WTC11 (cell line): ENCODE results near the gene SERAC1. TPM values are rescaled to one million over a fixed set of nuclear protein-coding genes. Genes with fewer than 3 reads are reported as not detected.

Source experiments
- ATAC-seq: fragments of 200-7000 bp; cut with Tn5 transposase; 2 replicates; pipeline ENCODE4 v1.10.0; 2021; ENCODE audit warnings: mild to moderate bottlenecking, moderate library complexity
- CTCF ChIA-PET: fragments of 300-600 bp; sonication (Branson Sonifier 250); formaldehyde crosslinking; loops from one replicate; lab custom pipeline; 2021; ENCODE audit warnings: antibody characterized with exemption; lab: Charles Lee
- POLR2A ChIA-PET: fragments of 350-600 bp; sonication (Branson Sonifier 250); formaldehyde crosslinking; loops from one replicate; lab custom pipeline; 2021; ENCODE audit warnings: antibody characterized with exemption; lab: Charles Lee
- DNase-seq: peaks from one replicate; pipeline ENCODE4 v3.0.0; 2021; ENCODE audit warnings: low spot score
- H3K27ac Mint-ChIP-seq: 2 replicates; pipeline ENCODE4 v1.8.0; 2021; ENCODE audit warnings: mixed read lengths
- H3K27me3 Mint-ChIP-seq: 2 replicates; pipeline ENCODE4 v1.8.0; 2021; ENCODE audit warnings: low read depth, mild to moderate bottlenecking, moderate library complexity, mixed read lengths
- H3K36me3 Mint-ChIP-seq: 2 replicates; pipeline ENCODE4 v1.8.0; 2021; ENCODE audit warnings: mixed read lengths
- H3K4me1 Mint-ChIP-seq: 2 replicates; pipeline ENCODE4 v1.8.0; 2022; ENCODE audit warnings: mixed read lengths
- H3K4me3 Mint-ChIP-seq: 2 replicates; pipeline ENCODE4 v1.8.0; 2021; ENCODE audit warnings: mild to moderate bottlenecking, moderate library complexity, mixed read lengths
- H3K9me3 Mint-ChIP-seq: 2 replicates; pipeline ENCODE4 v1.8.0; 2021; ENCODE audit warnings: mixed read lengths
- AFF4 ChIP-seq: sonication (generic); formaldehyde crosslinking; IDR thresholded peaks from 2 replicates; pipeline ENCODE4 v1.8.1; 2023; ENCODE audit warnings: mild to moderate bottlenecking, missing genetic modification reagents, borderline replicate concordance
- ATF3 ChIP-seq: sonication (generic); formaldehyde crosslinking; conservative IDR thresholded peaks from 2 replicates; pipeline ENCODE4 v1.8.1; 2022; ENCODE audit warnings: mild to moderate bottlenecking, missing genetic modification reagents
- FOXP1 ChIP-seq: sonication (generic); formaldehyde crosslinking; IDR thresholded peaks from 2 replicates; pipeline ENCODE4 v1.8.0; 2022; ENCODE audit warnings: missing genetic modification reagents, mild to moderate bottlenecking, moderate library complexity, borderline replicate concordance
- FOXP4 ChIP-seq: sonication (generic); formaldehyde crosslinking; IDR thresholded peaks from 2 replicates; pipeline ENCODE4 v1.8.0; 2022; ENCODE audit warnings: mild to moderate bottlenecking, missing genetic modification reagents
- GABPB1 ChIP-seq: sonication (generic); formaldehyde crosslinking; IDR thresholded peaks from 2 replicates; pipeline ENCODE4 v1.8.1; 2023; ENCODE audit warnings: mild to moderate bottlenecking, missing genetic modification reagents
- HMGA2 ChIP-seq: fragments of 250-450 bp; sonication (Bioruptor Pico); IDR thresholded peaks from 2 replicates; pipeline ENCODE4 v1.4.0; 2021; ENCODE audit warnings: mild to moderate bottlenecking, moderate library complexity
- NFATC4 ChIP-seq: fragments of 250-450 bp; sonication (Bioruptor Pico); IDR thresholded peaks from 2 replicates; pipeline ENCODE4 v1.9.0; 2021; ENCODE audit warnings: mild to moderate bottlenecking
- NFE2L1 ChIP-seq: sonication (generic); formaldehyde crosslinking; IDR thresholded peaks from 2 replicates; pipeline ENCODE4 v1.8.1; 2023; ENCODE audit warnings: missing genetic modification reagents
- NFYB ChIP-seq: sonication (generic); formaldehyde crosslinking; conservative IDR thresholded peaks from 2 replicates; pipeline ENCODE4 v1.8.0; 2022; ENCODE audit warnings: low read depth, missing genetic modification reagents
- OVOL2 ChIP-seq: fragments of 250-450 bp; sonication (Bioruptor Pico); IDR thresholded peaks from 2 replicates; pipeline ENCODE4 v1.9.0; 2021; ENCODE audit warnings: mild to moderate bottlenecking, borderline replicate concordance
- STAT6 ChIP-seq: sonication (generic); formaldehyde crosslinking; conservative IDR thresholded peaks from 2 replicates; pipeline ENCODE4 v1.8.1; 2023; ENCODE audit warnings: mild to moderate bottlenecking, low read depth, missing genetic modification reagents, moderate library complexity
- TP53 ChIP-seq: sonication (generic); formaldehyde crosslinking; IDR thresholded peaks from 2 replicates; pipeline ENCODE4 v1.8.1; 2023; ENCODE audit warnings: mild to moderate bottlenecking, missing genetic modification reagents
- ZBTB21 ChIP-seq: sonication (generic); formaldehyde crosslinking; IDR thresholded peaks from 2 replicates; pipeline ENCODE4 v1.8.1; 2023; ENCODE audit warnings: mild to moderate bottlenecking, missing genetic modification reagents, borderline replicate concordance
- ZBTB43 ChIP-seq: sonication (generic); formaldehyde crosslinking; IDR thresholded peaks from 2 replicates; pipeline ENCODE4 v1.8.1; 2023; ENCODE audit warnings: mild to moderate bottlenecking, missing genetic modification reagents
- ZNF138 ChIP-seq: sonication (generic); formaldehyde crosslinking; conservative IDR thresholded peaks from 2 replicates; pipeline ENCODE4 v1.8.1; 2022; ENCODE audit warnings: mild to moderate bottlenecking, moderate library complexity, missing genetic modification reagents
- ZNF423 ChIP-seq: fragments of 250-450 bp; sonication (Bioruptor Pico); IDR thresholded peaks from 2 replicates; pipeline ENCODE4 v2.1.2; 2022; ENCODE audit warnings: mild to moderate bottlenecking, moderate library complexity
- ZNF425 ChIP-seq: fragments of 250-450 bp; sonication (Bioruptor Pico); conservative IDR thresholded peaks from 2 replicates; pipeline ENCODE4 v1.9.0; 2021; ENCODE audit warnings: mild to moderate bottlenecking
- ZSCAN18 ChIP-seq: fragments of 250-450 bp; sonication (Bioruptor Pico); IDR thresholded peaks from 2 replicates; pipeline ENCODE4 v2.1.2; 2022; ENCODE audit warnings: mild to moderate bottlenecking, moderate library complexity
- total RNA-seq: library from RNA; stranded (reverse); gene quantifications from 3 replicates; pipeline ENCODE4 v1.2.3, GENCODE V29; 2021

Gene SERAC1
- total RNA-seq, 1 experiment from 2014 or later: 14.1 TPM

- TF ChIP-seq NFE2L1 (CRISPR knock-in tag) (no peak), TP53 (CRISPR knock-in tag) (no peak), FOXP4 (CRISPR knock-in tag) (no peak), ZBTB21 (CRISPR knock-in tag) (no peak), GABPB1 (CRISPR knock-in tag) (no peak), ZNF138 (CRISPR knock-in tag) (no peak), ATF3 (no peak), STAT6 (CRISPR knock-in tag) (no peak), FOXP1 (CRISPR knock-in tag) (no peak), ZNF425 (CRISPR knock-in tag) (no peak), ZBTB43 (CRISPR knock-in tag) (no peak)
- no peak for DNase-seq
- no peaks in the 10 kb centered on the region for H3K9me3 Mint-ChIP-seq
- CTCF ChIA-PET: no interaction called here
- H3K4me3 Mint-ChIP-seq: no peak overlapping the region
- POLR2A ChIA-PET: no interaction called here
- no peaks in the 10 kb centered on the region for H3K27me3 Mint-ChIP-seq
- peaks cover 8% of the 10 kb centered on the region for H3K36me3 Mint-ChIP-seq
- no peak for ATAC-seq
- no peak overlapping the region for H3K27ac Mint-ChIP-seq
- H3K4me1 Mint-ChIP-seq: peaks cover 10% of the 10 kb centered on the region
Observed at GRCh38 chr6:158066136-158066781, 101.8 kb downstream of the SERAC1 start.

GRCh38 chr6:158064725-158065251, 103.3 kb downstream of the SERAC1 start:
- H3K9me3 Mint-ChIP-seq: no peaks in the 10 kb centered on the region
- H3K27ac Mint-ChIP-seq: no peak overlapping the region
- peaks cover 8% of the 10 kb centered on the region for H3K36me3 Mint-ChIP-seq
- ChIA-PET POLR2A (no interaction called here), CTCF (no interaction called here)
- TF ChIP-seq OVOL2 (CRISPR knock-in tag): no peak
- TF ChIP-seq AFF4 (CRISPR knock-in tag): no peak
- no peak for TF ChIP-seq NFATC4 (CRISPR knock-in tag)
- TF ChIP-seq ZNF423 (CRISPR knock-in tag): no peak
- no peak for TF ChIP-seq NFYB
- TF ChIP-seq HMGA2 (CRISPR knock-in tag): no peak
- no peak for TF ChIP-seq ZSCAN18 (CRISPR knock-in tag)
- ATAC-seq (no peak), DNase-seq (no peak)
- H3K27me3 Mint-ChIP-seq: no peaks in the 10 kb centered on the region
- H3K4me1 Mint-ChIP-seq: peaks cover 15% of the 10 kb centered on the region
- no peak overlapping the region for H3K4me3 Mint-ChIP-seq
